ENCODE measurements around the gene MAP2.

MAP2 gene

DNA sequence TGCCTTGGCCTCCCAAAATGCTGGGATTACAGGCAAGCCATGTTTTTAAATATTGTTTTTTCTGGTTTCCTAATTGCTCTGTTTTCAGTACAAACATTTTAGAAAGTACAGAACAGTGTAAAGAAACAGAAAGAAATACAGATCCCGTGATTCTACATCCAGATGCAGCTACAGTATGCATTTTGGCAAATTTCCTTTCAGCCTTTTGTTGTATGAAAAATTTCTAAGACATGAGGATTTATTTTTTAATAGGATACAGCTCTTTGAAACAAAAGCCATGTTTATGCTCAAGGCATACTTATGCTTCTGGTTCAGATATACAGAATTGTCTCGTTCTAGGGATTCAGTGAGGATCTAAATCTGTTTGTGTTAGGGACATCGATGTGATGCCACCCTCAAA is 109.5 kb downstream of the MAP2 start:
- DNase-seq (ENCODE audit: low read depth in 2 of 2): no peak

GRCh38 chr2:209534228-209534627 is 110.4 kb downstream of the MAP2 start:
- DNase-seq (ENCODE audit: low read depth in 2 of 2): no peak

DNA sequence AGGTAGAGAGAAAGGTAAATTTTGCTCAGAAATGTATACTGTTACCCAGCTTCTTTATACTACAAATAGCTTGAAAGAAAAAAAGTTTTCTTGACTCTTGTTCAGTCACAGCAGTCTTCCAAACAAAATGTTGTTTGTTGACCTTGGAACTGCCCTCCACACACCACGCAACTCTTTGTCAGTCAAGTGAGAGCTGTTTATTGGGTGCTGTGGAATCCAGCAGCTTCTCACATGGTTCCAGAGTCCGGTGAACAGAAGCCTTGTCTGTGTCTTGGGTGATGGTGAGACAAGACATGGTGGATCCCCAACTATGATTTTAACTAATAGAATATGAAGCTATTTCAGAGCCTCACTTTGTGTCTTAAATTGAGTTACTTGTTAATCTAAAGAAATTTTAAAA is 112.5 kb downstream of the MAP2 start:
- DNase-seq (ENCODE audit: low read depth in 2 of 2): no peak

DNA sequence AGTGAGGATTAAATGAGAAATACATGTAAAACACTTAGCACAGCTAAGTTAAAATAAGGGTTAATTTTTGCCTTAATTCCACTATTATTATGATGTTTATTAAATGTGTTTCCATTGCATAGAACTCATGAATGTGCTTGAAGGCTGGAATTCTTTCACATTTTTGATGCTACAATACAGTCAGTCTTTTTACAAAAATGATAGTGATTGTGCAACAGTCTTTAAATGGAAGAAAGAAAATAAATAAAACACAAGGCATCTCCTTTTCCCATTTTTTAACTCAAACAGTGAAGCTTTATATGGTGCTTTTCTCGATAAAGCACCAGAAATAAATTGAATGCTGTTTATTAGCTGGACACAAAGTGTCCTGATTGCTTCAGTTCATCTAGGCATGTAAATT is 123.9 kb downstream of the MAP2 start:
- no peak for DNase-seq (ENCODE audit: low read depth in 2 of 2)

DNA sequence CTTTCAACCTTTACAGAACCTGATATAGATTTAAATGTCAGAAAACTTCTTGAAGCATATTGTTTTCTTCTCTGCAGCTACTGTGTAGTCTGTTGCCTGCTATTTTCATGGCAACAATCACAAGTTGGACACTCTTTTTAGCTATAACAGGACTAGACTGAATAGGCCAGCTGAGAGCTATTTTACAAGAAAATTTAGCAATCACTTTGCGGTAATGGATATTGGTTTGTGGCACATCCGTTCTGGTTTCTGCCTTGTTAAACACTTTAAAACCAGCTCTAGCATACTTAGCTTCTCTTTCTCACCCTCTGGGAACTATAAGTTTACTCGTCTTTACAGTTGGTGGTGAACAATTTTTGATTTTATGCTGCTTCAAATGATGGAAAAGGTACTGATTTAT is 125.7 kb downstream of the MAP2 start:
- DNase-seq (ENCODE audit: low read depth in 2 of 2): no peak

GRCh38 chr2:209553913-209554312 is 130.1 kb downstream of the MAP2 start:
- no peak for DNase-seq (ENCODE audit: low read depth in 2 of 2)

DNA sequence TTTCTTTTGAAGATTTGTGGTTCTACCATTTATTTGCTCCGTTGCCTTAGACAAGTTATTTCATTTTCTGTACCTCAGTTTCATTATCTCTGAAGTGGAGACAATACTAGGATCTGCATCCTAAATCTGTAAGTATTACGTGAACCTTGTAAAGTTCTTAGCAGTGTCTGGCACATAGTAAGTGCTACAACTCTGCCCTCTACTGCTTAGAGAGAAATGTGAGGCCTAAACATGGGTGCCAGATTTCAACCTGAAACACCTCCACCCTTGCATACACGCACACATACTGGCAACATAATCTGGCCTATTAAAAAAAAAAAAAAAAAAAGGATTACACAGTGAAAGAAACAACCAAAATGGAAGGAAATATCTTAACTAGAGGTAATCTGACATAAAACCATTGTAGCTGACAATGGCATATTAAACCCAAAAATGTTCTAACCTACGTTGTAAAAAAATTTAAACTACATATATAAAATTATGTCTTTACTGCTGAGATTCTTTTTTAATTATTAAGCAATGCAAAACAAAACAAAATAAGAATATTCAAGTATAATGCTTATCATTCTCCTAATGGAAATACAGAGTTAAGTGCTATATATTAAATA is 132.6 kb downstream of the MAP2 start:
- DNase-seq (ENCODE audit: low read depth in 2 of 2): no peak

DNA sequence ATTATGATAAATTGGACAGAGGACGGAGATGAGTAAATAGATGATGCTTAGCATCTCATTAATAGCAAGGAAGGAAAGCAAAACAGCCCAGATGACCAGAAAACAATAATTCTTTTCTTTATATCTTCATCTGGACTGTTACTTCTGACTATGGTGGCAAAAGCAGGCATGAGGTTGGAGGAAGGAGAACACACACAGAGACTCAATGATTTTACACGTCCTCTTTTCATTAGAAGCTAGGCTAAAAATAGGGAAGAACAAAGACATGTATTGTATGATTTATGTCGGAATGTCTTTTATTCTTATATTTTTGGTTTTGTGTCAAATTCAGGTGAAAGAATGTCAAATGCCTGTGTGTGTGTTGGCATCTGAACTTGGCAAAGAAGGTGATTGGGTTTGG is 137.1 kb downstream of the MAP2 start:
- DNase-seq (ENCODE audit: low read depth in 2 of 2): no peak

DNA sequence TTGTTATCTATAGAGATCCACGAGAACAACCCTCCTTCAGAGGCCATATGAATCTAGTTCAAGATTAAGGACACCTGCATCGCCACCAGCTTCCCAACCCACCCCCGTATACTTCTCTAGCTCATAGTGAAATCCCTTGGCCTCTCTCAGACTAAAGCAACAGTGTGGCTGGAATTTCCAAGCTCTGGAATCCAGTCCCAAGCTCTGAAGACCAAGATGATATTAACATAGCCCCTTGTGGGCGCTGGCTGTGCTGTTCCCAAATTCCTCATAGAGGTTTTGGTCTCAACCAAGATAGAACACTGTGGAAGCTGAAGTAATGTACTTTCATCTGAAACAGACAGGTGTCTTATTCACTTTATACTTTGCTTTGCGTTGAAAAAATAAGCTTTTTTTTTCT is 139.6 kb downstream of the MAP2 start:
- DNase-seq (ENCODE audit: low read depth in 2 of 2): no peak

GRCh38 chr2:209564816-209565215 is 141.0 kb downstream of the MAP2 start:
- DNase-seq (ENCODE audit: low read depth in 2 of 2): no peak

- no peak for DNase-seq (ENCODE audit: low read depth in 2 of 2)
Observed at GRCh38 chr2:209565896-209566582, 142.2 kb downstream of the MAP2 start.

DNA sequence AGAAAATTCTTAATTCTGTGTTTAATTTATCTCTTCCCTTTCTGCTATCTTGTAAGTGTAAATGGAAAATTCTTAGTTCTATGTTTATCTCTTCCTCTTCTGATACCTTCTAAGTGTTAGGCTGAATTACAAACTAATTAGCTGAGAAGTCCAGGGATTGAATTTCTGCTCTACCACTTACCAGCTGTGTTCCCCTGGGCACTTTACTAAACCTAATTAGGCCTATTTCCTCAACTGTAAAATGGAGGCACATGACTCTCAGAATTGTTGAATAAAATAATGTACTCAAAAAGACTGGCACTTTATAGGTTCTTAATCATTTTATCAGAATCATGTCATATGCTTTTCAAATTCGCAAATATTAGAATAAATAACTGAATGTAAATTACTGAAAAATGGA is 146.3 kb downstream of the MAP2 start:
- DNase-seq (ENCODE audit: low read depth in 2 of 2): no peak

GRCh38 chr2:209574515-209574914 is 150.7 kb downstream of the MAP2 start:
- DNase-seq (ENCODE audit: low read depth in 2 of 2): no peak

DNA sequence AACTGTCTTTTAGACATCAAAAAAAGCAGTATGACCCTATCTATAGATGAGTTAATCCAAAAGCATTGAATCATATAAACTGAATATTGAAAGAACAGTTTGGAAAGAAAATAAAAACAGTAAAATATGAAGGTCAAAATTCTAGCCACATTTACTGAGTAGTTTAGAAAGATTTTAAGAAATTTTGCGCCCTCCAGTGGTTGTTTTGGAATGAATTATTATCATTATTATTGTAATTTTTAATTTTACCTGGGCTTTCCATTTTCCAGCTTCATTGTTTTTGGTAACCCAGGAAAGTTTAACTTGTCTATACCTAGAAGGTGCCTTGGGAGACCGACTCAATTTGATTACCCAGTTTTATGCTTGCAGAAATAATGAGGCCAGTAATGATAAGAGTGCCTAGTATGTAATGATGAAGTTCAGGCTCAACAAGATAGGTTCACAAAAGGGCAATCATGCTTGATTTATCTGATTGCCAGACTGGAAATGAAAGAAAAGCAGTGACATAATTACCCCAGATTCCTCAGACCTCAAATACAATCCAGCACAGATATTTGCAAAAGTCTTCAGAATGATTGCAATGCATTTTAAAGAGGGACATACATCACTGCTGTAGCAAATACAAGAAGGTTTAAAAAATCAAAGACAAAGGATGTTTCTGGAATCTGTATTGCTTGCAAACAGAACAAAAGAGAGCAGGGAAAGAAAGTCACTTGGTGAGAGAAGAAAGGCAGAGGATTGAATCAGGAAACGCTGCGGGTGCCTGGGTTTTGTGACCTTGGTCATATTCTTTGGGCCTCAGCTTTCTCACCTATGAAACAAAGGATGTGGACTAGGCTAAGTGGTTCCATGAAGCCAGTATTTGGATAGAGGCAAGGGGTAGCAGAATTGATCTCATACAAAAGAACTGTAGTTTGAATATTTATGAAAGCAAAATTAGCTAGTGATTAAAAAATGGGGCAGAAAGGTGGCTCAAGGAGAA is 153.8 kb downstream of the MAP2 start:
- no peak for DNase-seq (ENCODE audit: low read depth in 2 of 2)

DNA sequence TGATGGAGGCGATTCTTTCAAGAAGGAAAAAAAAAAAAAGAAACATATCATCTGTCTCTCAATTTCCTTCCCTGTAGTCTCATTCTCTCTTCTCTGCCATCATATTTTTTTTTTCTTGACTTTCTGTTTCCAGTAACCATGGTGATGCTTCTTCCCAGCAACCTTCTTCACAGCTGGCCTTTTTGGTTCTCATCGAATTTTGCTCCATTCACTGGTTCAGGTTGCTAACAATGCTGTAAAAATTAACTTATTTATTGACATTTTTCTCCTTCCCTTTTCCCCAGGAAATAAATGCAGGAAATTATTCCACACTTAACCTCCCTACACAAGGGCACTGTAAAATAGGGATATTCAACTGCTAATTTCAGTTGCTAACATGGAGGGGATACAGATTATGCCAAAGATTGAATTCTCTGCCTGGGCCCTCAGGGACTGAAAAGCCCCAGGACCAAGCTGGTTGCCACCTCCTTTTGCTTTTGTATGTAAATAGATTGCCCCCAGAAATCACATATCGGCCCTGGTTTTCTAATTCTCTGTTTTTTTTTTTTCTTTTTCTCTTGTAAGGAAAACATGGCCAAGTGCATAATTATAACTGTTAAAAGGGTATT is 154.7 kb downstream of the MAP2 start:
- no peak for DNase-seq (ENCODE audit: low read depth in 2 of 2)

DNA sequence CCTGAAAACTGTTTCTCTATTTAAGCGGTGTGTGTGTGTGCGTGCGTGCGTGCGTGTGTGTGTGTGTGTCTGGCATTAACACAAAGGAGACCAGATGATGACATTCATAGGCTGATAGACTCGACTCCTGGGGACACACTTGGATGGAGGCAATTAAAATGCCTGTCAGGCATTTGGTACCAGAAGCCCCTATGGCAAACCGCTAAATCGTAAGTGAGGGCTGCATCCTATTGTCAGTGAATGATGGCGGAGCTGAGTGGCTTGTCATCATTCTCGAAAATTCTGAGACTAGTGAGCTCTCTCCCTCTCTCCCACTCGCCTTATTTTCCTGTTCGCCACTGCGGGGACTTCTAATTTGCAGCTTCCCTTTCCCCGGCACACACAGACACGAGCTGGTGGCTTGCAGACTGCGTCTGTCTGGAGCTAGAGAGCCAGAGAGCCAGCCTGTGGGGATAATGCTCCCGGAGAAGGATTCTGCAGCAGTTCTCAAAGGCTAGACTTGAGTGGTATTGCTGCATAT is 155.4 kb downstream of the MAP2 start:
- DNase-seq (ENCODE audit: low read depth in 2 of 2): no peak

DNA sequence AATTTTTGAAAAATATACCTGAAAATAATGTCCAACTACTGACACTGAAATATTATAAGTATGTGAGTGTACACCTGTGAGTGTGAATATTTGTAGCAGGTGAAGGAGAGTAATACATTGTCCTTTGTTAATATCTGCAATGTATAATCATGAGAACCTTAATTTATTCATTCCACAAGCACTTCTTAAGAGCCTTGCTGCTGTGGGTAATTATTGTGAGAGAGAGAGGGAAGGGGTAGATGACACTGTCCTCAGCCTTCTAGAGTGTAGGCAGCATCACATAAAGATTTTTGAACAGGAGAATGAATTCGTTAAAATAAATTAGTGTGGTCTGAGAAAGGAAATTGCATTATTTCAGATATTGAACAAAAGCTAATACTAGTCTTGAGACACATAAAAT is 157.2 kb downstream of the MAP2 start:
- DNase-seq (ENCODE audit: low read depth in 2 of 2): no peak

DNA sequence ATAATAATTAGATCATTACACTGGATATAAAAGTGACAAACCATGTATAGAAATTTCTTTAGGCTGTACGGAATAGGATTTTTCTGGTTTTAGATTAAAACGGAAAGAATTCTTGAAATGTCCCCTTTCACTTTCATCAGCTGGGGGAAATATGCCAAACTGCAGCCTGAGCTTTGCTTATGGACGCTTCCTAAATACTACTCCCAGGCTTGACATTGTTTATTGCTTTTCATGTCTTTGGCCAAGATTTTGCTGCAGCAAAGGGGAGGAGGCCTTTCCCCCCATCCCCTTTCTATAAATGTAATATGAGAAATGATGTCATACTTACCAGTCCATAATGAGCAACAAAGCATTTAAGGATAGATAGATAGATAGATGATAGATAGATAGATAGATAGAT is 158.4 kb downstream of the MAP2 start:
- no peak for DNase-seq (ENCODE audit: low read depth in 2 of 2)

- no peak for DNase-seq (ENCODE audit: low read depth in 2 of 2)
Observed at GRCh38 chr2:209584472-209584871, 160.6 kb downstream of the MAP2 start.

DNA sequence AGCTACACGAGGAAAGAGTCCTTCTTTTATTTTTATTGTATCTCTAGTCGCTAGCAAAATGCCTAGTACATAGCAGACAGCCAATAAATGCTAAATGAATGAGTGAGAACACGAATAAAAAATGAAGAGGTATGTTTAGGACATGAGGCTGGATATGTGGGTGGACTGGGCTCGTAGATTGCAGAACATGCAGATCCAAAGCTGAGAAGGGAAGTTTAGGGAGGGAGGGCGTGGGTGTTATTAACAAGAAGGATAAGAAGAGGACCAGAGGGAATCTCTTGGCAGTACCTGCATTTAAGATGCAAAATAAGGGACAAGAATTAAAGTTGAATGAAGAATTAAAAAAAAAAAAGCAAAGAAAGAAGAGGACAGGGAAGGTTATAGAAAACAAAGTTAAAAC is 161.1 kb downstream of the MAP2 start:
- DNase-seq (ENCODE audit: low read depth in 2 of 2): no peak

DNA sequence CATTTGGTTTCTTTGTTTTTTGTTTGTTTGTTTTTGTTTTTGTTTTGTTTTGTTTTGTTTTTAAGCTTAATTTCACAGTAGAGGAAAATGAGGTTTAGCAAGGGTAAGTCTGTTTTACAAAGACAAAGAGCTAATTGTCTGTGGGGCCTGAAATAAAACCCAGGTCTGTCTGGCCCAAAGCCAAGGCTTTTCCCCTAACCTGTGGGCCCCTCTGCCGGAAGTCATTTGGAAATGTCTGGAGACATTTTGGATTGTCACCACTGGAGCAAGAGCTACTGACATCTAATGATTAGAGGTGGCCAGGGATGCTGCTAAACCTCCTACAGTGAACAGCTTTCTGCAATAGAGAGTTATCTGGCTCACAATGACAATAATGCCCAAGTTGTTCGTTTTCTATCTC is 167.2 kb downstream of the MAP2 start:
- no peak for DNase-seq (ENCODE audit: low read depth in 2 of 2)

DNA sequence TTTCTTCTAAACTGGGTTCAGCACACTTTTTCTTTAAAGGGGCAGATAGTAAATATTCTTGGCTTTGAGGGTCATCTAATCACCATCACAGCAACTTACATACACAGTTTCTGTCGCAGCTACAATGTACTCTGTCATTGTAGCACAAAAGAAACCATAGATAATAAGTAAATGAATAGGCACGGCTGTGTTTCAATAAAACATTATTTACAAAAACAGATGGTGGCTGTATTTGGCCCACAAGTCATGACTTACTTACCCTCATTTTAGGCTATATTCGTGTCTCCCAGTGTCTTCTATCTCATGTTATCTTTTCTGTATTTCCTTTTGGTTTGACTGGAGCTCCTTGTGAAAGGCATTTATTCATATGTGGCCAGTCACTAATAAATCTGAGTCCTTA is 168.3 kb downstream of the MAP2 start:
- DNase-seq (ENCODE audit: low read depth in 2 of 2): no peak
